ENCODE data around the gene FOLR1.
"Not testable (repeated sequence)": the region's sequence is repeated elsewhere in the genome, so short reads cannot be mapped to it uniquely, and the experiment has no call there.

The FOLR1 gene

DNA sequence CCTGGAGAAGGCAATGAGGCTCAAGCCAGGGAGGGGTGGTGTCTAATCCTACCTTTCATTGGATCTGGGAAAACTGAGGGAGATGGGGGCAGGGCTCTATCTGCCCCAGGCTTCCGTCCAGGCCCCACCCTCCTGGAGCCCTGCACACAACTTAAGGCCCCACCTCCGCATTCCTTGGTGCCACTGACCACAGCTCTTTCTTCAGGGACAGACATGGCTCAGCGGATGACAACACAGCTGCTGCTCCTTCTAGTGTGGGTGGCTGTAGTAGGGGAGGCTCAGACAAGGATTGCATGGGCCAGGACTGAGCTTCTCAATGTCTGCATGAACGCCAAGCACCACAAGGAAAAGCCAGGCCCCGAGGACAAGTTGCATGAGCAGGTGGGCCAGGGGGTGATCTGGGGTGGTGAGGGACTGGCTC, at the start of gene FOLR1:
FOLR1 (plus strand) TSS at position 180 of the 421 bp plus-strand sequence; CDS start at position 214, 34 bp downstream.
- H3K4me3 Mint-ChIP-seq: no peak within 1 kb of the TSS

DNA sequence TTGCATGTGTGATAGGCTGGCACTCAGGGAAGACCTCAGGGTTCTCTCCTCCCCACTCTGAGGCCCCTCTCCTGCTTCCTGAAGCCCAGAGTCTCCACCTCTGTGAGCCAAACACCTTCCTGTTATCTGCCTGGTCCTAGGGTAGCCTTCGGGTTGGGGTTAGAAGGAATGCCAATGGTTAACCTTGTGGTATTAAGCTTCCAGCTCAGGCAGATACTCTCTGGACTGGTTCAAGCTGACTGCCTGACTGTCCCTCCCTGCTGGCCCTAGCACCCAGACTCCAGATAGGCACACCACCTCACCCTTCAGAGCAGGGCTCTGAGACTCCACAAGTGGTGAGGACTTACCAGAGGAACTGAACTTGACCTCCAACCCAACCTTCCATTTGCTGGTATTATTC, 49.4 kb upstream of the FOLR1 start:
- H3K4me3 Mint-ChIP-seq; ATAC-seq; DNase-seq (ENCODE audit: low spot score in 2 of 2); H3K36me3 Mint-ChIP-seq; H3K9me3 Mint-ChIP-seq: not testable (repeated sequence)
- H3K4me1 Mint-ChIP-seq: peaks cover 31% of the 10 kb centered on the region
- peak overlapping the region; percentile 29 for H3K27ac Mint-ChIP-seq

More for the DNA sequence above, at the start of gene FOLR1:
- no peak for ATAC-seq
- Mint-ChIP-seq H3K36me3 (no peaks in the 10 kb centered on the region), H3K9me3 (no peaks in the 10 kb centered on the region), H3K27ac (no peak within 1 kb of the TSS), H3K4me1 (no peaks in the 10 kb centered on the region)
- DNase-seq (ENCODE audit: low spot score in 2 of 2): no peak

DNA sequence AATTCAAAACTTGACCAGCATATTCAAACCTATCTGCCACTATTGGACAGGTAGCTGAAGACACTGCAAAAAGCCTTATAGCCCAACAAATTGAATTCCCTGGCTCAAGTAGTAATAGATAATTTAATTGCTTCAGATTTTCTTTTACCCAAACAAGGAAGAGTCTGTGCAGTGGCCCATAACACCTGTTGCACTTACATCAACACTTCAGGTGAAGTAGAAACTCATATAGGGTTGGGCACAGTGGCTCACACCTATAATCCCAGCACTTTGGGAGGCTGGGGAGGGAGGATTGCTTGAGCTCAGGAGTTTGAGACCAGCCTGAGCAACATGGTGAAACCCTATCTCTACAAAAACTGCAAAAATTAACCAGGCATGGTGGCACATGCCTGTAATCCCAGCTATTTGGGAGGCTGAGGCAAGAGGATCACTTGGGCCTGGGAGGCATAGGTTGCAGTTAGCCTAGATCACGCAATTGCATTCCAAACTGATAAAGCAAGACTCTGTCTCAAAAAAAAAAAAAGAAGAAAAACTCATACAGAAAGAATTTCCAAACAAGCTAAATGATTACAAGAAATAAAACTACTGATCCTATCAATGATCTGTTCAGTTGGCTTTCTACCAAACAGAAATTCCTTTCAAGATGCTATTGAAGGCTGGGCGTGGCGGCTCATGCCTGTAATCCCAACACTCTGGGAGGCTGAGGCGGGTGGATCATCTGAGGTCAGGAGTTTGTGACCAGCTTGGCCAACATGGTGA, 47.0 kb upstream of the FOLR1 start:
- Mint-ChIP-seq H3K4me1 (peaks cover 27% of the 10 kb centered on the region), H3K36me3 (no peaks in the 10 kb centered on the region), H3K27ac (no peak overlapping the region), H3K9me3 (no peaks in the 10 kb centered on the region), H3K4me3 (no peak overlapping the region)
- DNase-seq (ENCODE audit: low spot score in 2 of 2) (no peak), ATAC-seq (no peak)

DNA sequence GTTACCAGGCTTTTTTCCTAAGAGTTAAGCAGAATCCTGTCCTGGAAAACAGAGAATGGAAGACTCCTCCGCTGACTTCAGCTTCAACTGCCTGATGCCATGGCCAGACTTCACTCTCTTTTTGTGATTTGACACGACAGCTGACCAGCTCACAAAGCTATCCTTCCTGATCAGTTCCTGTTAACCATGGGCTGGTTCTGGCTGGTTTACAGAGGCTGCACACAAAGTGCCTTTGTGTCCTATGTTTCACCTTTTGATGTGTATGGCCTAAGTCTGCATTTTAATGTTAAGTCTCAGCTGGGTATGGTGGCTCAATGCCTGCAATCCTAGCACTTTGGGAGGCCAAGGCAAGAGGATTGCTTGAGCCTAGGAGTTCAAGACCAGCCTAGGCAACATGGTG, 45.3 kb upstream of the FOLR1 start:
- Mint-ChIP-seq H3K4me1 (peaks cover 12% of the 10 kb centered on the region), H3K36me3 (no peaks in the 10 kb centered on the region), H3K27ac (no peak overlapping the region), H3K9me3 (no peaks in the 10 kb centered on the region), H3K4me3 (no peak overlapping the region)
- no peak for ATAC-seq
- no peak for DNase-seq (ENCODE audit: low spot score in 2 of 2)

- no peaks in the 10 kb centered on the region for H3K4me1 Mint-ChIP-seq
- H3K36me3 Mint-ChIP-seq: no peaks in the 10 kb centered on the region
- no peaks in the 10 kb centered on the region for H3K9me3 Mint-ChIP-seq
- H3K4me3 Mint-ChIP-seq: no peak overlapping the region
- no peak for DNase-seq (ENCODE audit: low spot score in 2 of 2)
- ATAC-seq: no peak
- H3K27ac Mint-ChIP-seq: no peak overlapping the region
These were observed 41.1 kb upstream of the FOLR1 start for GRCh38 chr11:72150882-72151281.

GRCh38 chr11:72153874-72154273, 38.1 kb upstream of the FOLR1 start:
- not testable (repeated sequence) for DNase-seq (ENCODE audit: low spot score in 2 of 2); H3K4me3 Mint-ChIP-seq; ATAC-seq; H3K36me3 Mint-ChIP-seq; H3K27ac Mint-ChIP-seq; H3K4me1 Mint-ChIP-seq; H3K9me3 Mint-ChIP-seq

GRCh38 chr11:72154816-72155215, 37.1 kb upstream of the FOLR1 start:
- Mint-ChIP-seq H3K9me3 (no peaks in the 10 kb centered on the region), H3K27ac (no peak overlapping the region), H3K4me1 (no peaks in the 10 kb centered on the region), H3K4me3 (no peak overlapping the region), H3K36me3 (no peaks in the 10 kb centered on the region)
- DNase-seq (ENCODE audit: low spot score in 2 of 2) (no peak), ATAC-seq (no peak)

DNA sequence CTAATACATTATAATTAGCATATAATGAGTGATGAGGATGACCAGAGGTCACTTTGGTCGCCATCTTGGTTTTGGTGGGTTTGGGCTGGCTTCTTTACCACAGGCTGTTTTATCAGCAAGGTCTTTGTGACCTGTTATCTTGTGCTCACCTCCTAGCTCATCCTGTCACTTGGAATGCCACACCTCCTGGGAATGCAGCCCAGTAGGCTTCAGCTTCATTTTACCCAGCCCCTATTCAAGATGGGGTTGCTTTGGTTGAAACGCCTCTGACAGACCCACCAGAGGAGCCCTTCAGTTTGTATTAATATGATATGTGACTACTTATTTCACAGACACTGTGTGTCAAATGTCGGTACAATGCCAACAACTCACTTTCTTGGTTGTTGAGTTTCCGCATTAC, 36.2 kb upstream of the FOLR1 start:
- ATAC-seq: no peak
- H3K9me3 Mint-ChIP-seq: no peaks in the 10 kb centered on the region
- H3K27ac Mint-ChIP-seq: no peak overlapping the region

GRCh38 chr11:72157131-72157530, 34.8 kb upstream of the FOLR1 start:
- no peaks in the 10 kb centered on the region for H3K9me3 Mint-ChIP-seq
- H3K4me1 Mint-ChIP-seq: no peaks in the 10 kb centered on the region
- ATAC-seq (no peak), DNase-seq (ENCODE audit: low spot score in 2 of 2) (no peak)
- no peak overlapping the region for H3K4me3 Mint-ChIP-seq
- H3K27ac Mint-ChIP-seq: no peak overlapping the region
- no peaks in the 10 kb centered on the region for H3K36me3 Mint-ChIP-seq

More for the DNA sequence above, 36.2 kb upstream of the FOLR1 start:
- Mint-ChIP-seq H3K4me1 (no peaks in the 10 kb centered on the region), H3K36me3 (no peaks in the 10 kb centered on the region), H3K4me3 (no peak overlapping the region)
- no peak for DNase-seq (ENCODE audit: low spot score in 2 of 2)

- Mint-ChIP-seq H3K36me3 (no peaks in the 10 kb centered on the region), H3K4me1 (no peaks in the 10 kb centered on the region), H3K4me3 (no peak overlapping the region), H3K9me3 (no peaks in the 10 kb centered on the region), H3K27ac (no peak overlapping the region)
- DNase-seq (ENCODE audit: low spot score in 2 of 2): no peak
- ATAC-seq: no peak
These were observed 31.6 kb upstream of the FOLR1 start for GRCh38 chr11:72160319-72160718.

DNA sequence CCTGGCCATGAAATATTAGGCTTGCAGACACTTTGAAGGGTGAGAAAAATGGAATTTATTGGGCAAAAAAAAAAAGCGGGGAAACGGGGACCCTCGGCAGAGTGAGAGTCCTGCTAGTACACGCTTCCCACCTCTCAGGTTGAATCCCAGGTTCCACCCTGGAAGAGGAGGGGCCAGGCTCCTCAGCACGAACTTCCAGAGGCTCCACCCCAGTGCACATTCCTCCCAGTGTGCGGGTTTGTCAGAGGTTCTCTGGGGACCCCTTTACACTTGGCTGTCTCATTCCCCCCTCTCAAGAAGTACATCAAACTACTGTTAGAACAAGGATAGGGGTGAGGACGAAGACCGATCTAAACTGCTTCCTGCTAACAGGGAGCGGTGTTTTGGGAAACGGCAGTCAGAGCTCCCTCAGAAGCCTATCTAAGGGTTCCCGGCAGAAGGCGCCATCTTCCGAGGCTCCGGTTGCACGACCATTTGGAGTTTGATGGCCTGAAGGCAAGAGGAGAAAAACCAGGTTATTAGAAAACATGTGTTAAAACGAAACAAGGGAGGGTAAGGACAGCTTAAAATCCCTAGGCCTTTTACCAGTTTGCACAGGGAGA, 28.9 kb upstream of the FOLR1 start:
- DNase-seq (ENCODE audit: low spot score in 2 of 2): no peak
- H3K36me3 Mint-ChIP-seq: no peaks in the 10 kb centered on the region
- no peaks in the 10 kb centered on the region for H3K4me1 Mint-ChIP-seq
- no peak for ATAC-seq
- H3K27ac Mint-ChIP-seq: no peak overlapping the region
- no peaks in the 10 kb centered on the region for H3K9me3 Mint-ChIP-seq
- H3K4me3 Mint-ChIP-seq: no peak overlapping the region

DNA sequence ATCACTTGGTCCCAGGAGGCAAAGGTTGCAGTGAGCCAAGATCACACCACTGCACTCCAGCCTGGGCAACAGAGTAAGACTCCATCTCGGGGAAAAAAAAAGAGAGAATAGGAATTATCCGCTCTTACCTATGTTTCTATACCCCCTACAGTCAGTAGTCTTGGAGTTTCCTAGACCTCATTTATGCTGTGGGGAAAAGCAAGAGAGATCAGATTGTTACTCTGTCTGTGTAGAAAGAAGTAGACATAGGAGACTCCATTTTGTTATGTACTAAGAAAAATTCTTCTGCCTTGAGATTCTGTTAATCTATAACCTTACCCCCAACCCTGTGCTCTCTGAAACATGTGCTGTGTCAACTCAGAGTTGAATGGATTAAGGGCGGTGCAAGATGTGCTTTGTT, 27.8 kb upstream of the FOLR1 start:
- H3K4me1 Mint-ChIP-seq; H3K9me3 Mint-ChIP-seq; H3K36me3 Mint-ChIP-seq; H3K27ac Mint-ChIP-seq; ATAC-seq; H3K4me3 Mint-ChIP-seq; DNase-seq (ENCODE audit: low spot score in 2 of 2): not testable (repeated sequence)

DNA sequence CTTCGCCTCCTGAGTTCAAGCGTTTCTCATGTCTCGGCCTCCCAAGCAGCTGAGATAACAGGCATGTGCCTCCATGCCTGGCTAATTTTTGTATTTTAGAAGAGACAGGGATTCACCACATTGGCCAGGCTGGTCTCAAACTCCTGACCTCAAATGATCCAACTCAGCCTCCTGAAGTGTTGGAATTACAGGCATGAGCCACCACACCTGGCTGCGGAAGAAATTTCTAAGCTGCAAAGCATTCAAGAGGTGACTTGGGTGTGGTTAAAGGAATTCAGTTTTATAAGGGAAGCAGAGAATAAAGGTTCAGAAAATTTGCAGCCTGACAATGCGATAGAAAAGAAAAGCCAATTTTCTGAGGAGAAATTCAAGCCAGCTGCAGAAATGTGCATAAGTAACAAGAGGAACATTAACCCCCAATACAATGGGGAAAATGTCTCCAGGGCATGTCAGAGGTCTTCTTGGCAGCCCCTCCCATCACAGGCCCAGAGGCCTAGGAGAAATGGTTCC, 22.8 kb upstream of the FOLR1 start:
- H3K27ac Mint-ChIP-seq; H3K4me3 Mint-ChIP-seq; H3K4me1 Mint-ChIP-seq; H3K9me3 Mint-ChIP-seq; H3K36me3 Mint-ChIP-seq; DNase-seq (ENCODE audit: low spot score in 2 of 2); ATAC-seq: not testable (repeated sequence)

GRCh38 chr11:72169754-72170153, 22.2 kb upstream of the FOLR1 start:
- ATAC-seq; H3K9me3 Mint-ChIP-seq; H3K36me3 Mint-ChIP-seq; H3K4me3 Mint-ChIP-seq; H3K4me1 Mint-ChIP-seq; DNase-seq (ENCODE audit: low spot score in 2 of 2): not testable (repeated sequence)
- peak overlapping the region; percentile 12 for H3K27ac Mint-ChIP-seq

DNA sequence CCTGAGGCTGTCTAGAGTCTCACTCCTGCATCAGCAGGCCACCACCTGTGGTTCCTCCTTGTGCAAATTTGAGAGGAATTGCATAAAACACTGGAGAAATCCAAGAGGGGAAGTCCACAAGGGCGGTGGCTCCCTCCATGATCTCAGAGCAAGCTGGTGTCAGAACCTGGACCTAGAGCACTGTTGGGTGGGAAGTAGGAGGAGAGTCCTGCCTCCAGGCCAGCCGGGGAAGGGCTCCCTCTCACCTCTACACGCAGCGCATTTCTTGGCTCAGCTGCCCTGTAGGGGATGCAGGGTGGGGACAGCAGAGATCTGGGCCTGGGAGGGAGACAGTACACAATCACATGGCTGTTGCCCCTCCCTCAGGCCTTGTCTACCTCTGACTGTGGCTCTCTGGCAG, 19.9 kb upstream of the FOLR1 start:
- not testable (repeated sequence) for DNase-seq (ENCODE audit: low spot score in 2 of 2); H3K9me3 Mint-ChIP-seq; H3K36me3 Mint-ChIP-seq; H3K4me1 Mint-ChIP-seq; ATAC-seq; H3K4me3 Mint-ChIP-seq
- peak overlapping the region; percentile 51 for H3K27ac Mint-ChIP-seq

DNA sequence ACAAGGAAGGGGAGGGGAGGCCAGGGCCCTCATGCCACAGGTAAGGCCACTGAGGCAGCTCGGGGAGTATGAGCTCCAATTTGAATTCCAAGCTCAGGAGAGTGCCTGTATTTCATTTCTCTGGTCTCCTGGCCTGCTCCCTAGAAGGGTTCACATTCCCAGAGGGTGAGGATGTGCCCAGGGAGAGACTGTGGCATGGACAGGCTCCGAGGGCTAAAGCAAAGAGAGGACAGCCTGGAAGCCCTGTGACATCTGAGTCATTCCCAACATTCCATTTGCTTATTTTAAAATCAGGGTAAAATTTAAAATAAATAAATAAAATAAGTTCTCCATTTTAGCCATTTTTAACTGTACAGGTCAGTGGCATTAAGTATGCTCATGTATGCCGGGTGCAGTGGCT, 18.6 kb upstream of the FOLR1 start:
- H3K4me3 Mint-ChIP-seq: no peak overlapping the region
- ATAC-seq (no peak), DNase-seq (ENCODE audit: low spot score in 2 of 2) (no peak)
- no peak overlapping the region for H3K27ac Mint-ChIP-seq
- no peaks in the 10 kb centered on the region for H3K9me3 Mint-ChIP-seq
- H3K36me3 Mint-ChIP-seq: no peaks in the 10 kb centered on the region
- H3K4me1 Mint-ChIP-seq: no peaks in the 10 kb centered on the region

All from stimulated activated effector memory CD8-positive, alpha-beta T cell treated with anti-CD3 and anti-CD28 coated beads, Interleukin-12 subunit alpha, Interleukin-12 subunit beta, amount 100 ng/mL, for 72 hours (primary cell).